ENCODE data around the gene TMEM98. TPM values are rescaled to one million over a fixed set of nuclear protein-coding genes. Genes with fewer than 3 reads are reported as not detected.
"Not testable (repeated sequence)": the region's sequence is repeated elsewhere in the genome, so short reads cannot be mapped to it uniquely, and the experiment has no call there.

TMEM98 gene
- total RNA-seq, 1 experiment from 2014 or later: 57.9 TPM

GRCh38 chr17:32941419-32942032 lies 13.6 kb downstream of the TMEM98 start:
- DNase-seq (ENCODE audit: low read depth): no peak

GRCh38 chr17:32943206-32943605 lies 15.3 kb downstream of the TMEM98 start:
- DNase-seq (ENCODE audit: low read depth): no peak

- DNase-seq (ENCODE audit: low read depth): no peak
Measured at GRCh38 chr17:32943647-32944191, 15.8 kb downstream of the TMEM98 start.

GRCh38 chr17:32944248-32945020 lies 16.5 kb downstream of the TMEM98 start:
- no peak for DNase-seq (ENCODE audit: low read depth)

- no peak for DNase-seq (ENCODE audit: low read depth)
Measured at GRCh38 chr17:32946375-32947135, 18.6 kb downstream of the TMEM98 start.

- DNase-seq (ENCODE audit: low read depth): no peak
Measured at GRCh38 chr17:32947736-32948135, 19.8 kb downstream of the TMEM98 start.

GRCh38 chr17:32949181-32949580 lies 21.2 kb downstream of the TMEM98 start:
- DNase-seq (ENCODE audit: low read depth): no peak

- not testable (repeated sequence) for DNase-seq (ENCODE audit: low read depth)
Measured at GRCh38 chr17:32952491-32952890, 24.5 kb downstream of the TMEM98 start.

GRCh38 chr17:32953045-32953444 lies 25.1 kb downstream of the TMEM98 start:
- DNase-seq (ENCODE audit: low read depth): no peak

- DNase-seq (ENCODE audit: low read depth): no peak
Measured at GRCh38 chr17:32953857-32954256, 25.9 kb downstream of the TMEM98 start.

- DNase-seq (ENCODE audit: low read depth): no peak
Measured at GRCh38 chr17:32954477-32954876, 26.5 kb downstream of the TMEM98 start.

- DNase-seq (ENCODE audit: low read depth): no peak
Measured at GRCh38 chr17:32955155-32955554, 27.2 kb downstream of the TMEM98 start.

- DNase-seq (ENCODE audit: low read depth): no peak
Measured at GRCh38 chr17:32956240-32956970, 28.5 kb downstream of the TMEM98 start.

- no peak for DNase-seq (ENCODE audit: low read depth)
Measured at GRCh38 chr17:32958418-32958817, 30.5 kb downstream of the TMEM98 start.

GRCh38 chr17:32960815-32961214 lies 32.9 kb downstream of the TMEM98 start:
- peak; percentile 58 for DNase-seq (ENCODE audit: low read depth)

GRCh38 chr17:32962320-32962711 lies 34.4 kb downstream of the TMEM98 start:
- DNase-seq (ENCODE audit: low read depth): no peak

GRCh38 chr17:32964541-32964940 lies 36.6 kb downstream of the TMEM98 start:
- DNase-seq (ENCODE audit: low read depth): no peak

- not testable (repeated sequence) for DNase-seq (ENCODE audit: low read depth)
Measured at GRCh38 chr17:32969231-32969630, 41.3 kb downstream of the TMEM98 start.

- peak; percentile 39 for DNase-seq (ENCODE audit: low read depth)
Measured at GRCh38 chr17:32970281-32970680, 42.3 kb downstream of the TMEM98 start.

- peak; percentile 88 for DNase-seq (ENCODE audit: low read depth)
Measured at GRCh38 chr17:32971171-32971570, 43.2 kb downstream of the TMEM98 start.

GRCh38 chr17:32976131-32976530 lies 48.2 kb downstream of the TMEM98 start:
- no peak for DNase-seq (ENCODE audit: low read depth)

- DNase-seq (ENCODE audit: low read depth): no peak
Measured at GRCh38 chr17:32976605-32977004, 48.7 kb downstream of the TMEM98 start.
